MM.1S (cell line): ENCODE measurements around the gene CD34.
"Not testable (repeated sequence)": the region's sequence is repeated elsewhere in the genome, so short reads cannot be mapped to it uniquely, and the experiment has no call there.

ENCODE experiments used
- DNase-seq: peaks from one replicate; pipeline ENCODE4 v3.0.0-alpha.2; 2015
- H2AFZ ChIP-seq: fragments of 300-600 bp; sonication (generic); 2 replicates; pipeline ENCODE4 v1.6.0; 2016; ENCODE audit warnings: antibody characterized with exemption, low read length
- H3F3A ChIP-seq: fragments of 300-600 bp; sonication (generic); 2 replicates; pipeline ENCODE4 v1.6.1; 2016; ENCODE audit warnings: mild to moderate bottlenecking, antibody characterized with exemption, low read length, moderate library complexity, mixed read lengths; ENCODE audit not compliant: insufficient read depth
- H3K27ac ChIP-seq: fragments of 300-600 bp; sonication (generic); 2 replicates; pipeline ENCODE4 v1.5.1; 2016; ENCODE audit warnings: mild to moderate bottlenecking, low read length
- H3K27me3 ChIP-seq: fragments of 300-600 bp; sonication (generic); replicated peaks from 2 replicates; pipeline ENCODE4 v1.6.0; 2016; ENCODE audit warnings: low read length; ENCODE audit not compliant: insufficient read depth
- H3K36me3 ChIP-seq: fragments of 300-600 bp; sonication (generic); replicated peaks from 2 replicates; pipeline ENCODE4 v1.6.1; 2016; ENCODE audit warnings: mild to moderate bottlenecking, low read length, mixed read lengths; ENCODE audit not compliant: insufficient read depth
- H3K4me1 ChIP-seq: fragments of 300-600 bp; sonication (generic); 2 replicates; pipeline ENCODE4 v1.6.1; 2016; ENCODE audit warnings: low read length, mixed read lengths
- H3K4me2 ChIP-seq: fragments of 300-600 bp; sonication (generic); 2 replicates; pipeline ENCODE4 v1.6.0; 2016; ENCODE audit warnings: low read depth, low read length
- H3K4me3 ChIP-seq: fragments of 300-600 bp; sonication (generic); 2 replicates; pipeline ENCODE4 v1.5.1; 2016; ENCODE audit warnings: low read length, mixed read lengths
- H3K79me2 ChIP-seq: fragments of 300-600 bp; sonication (generic); 2 replicates; pipeline ENCODE4 v1.6.1; 2016; ENCODE audit warnings: mixed run types, low read length, mixed read lengths
- H3K9ac ChIP-seq: fragments of 300-600 bp; sonication (generic); 2 replicates; pipeline ENCODE4 v1.6.1; 2016; ENCODE audit warnings: low read length, mixed read lengths
- H3K9me2 ChIP-seq: fragments of 300-600 bp; sonication (generic); replicated peaks from 2 replicates; pipeline ENCODE4 v1.6.1; 2016; ENCODE audit warnings: mild to moderate bottlenecking, low read length, mixed read lengths; ENCODE audit not compliant: insufficient read depth
- H3K9me3 ChIP-seq: fragments of 300-600 bp; sonication (generic); replicated peaks from 2 replicates; pipeline ENCODE4 v1.6.1; 2016; ENCODE audit warnings: mild to moderate bottlenecking, low read length, mixed read lengths; ENCODE audit not compliant: insufficient read depth
- H4K20me1 ChIP-seq: fragments of 300-600 bp; sonication (generic); 2 replicates; pipeline ENCODE4 v1.6.1; 2016; ENCODE audit warnings: mild to moderate bottlenecking, low read length, moderate library complexity, mixed read lengths; ENCODE audit not compliant: insufficient read depth
- EZH2 ChIP-seq: fragments of 300-600 bp; sonication (generic); optimal IDR thresholded peaks from 2 replicates; pipeline ENCODE3; 2017; ENCODE audit warnings: low read depth, mild to moderate bottlenecking, antibody characterized with exemption, low read length, mixed read lengths
- EZH2phosphoT487 ChIP-seq: fragments of 300-600 bp; sonication (generic); IDR thresholded peaks from 2 replicates; pipeline ENCODE4 v1.6.1; 2018; ENCODE audit warnings: antibody characterized with exemption, low read length
- TF ChIP-seq, protein P1 (sequence below): fragments of 300-600 bp; sonication (generic); IDR thresholded peaks from 2 replicates; pipeline ENCODE4 v1.5.1; 2016; ENCODE audit warnings: antibody characterized with exemption, low read length, mixed read lengths

The CD34 gene

GRCh38 chr1:207946756-207947155, 35.8 kb upstream of the CD34 start:
- Histone ChIP-seq H3K4me3 (no peak overlapping the region), H4K20me1 (no peaks in the 10 kb centered on the region), H3K9ac (no peak overlapping the region), H3K4me2 (no peak overlapping the region), H3K27me3 (no peaks in the 10 kb centered on the region), H2AFZ (no peak overlapping the region), H3K9me2 (no peaks in the 10 kb centered on the region), H3K27ac (no peak overlapping the region), H3K4me1 (peaks cover 2% of the 10 kb centered on the region; the same call in 1 of the 2 replicates), H3F3A (peaks cover 7% of the 10 kb centered on the region), H3K79me2 (no peaks in the 10 kb centered on the region), H3K36me3 (no peaks in the 10 kb centered on the region), H3K9me3 (no peaks in the 10 kb centered on the region)
- no peak for DNase-seq
- TF ChIP-seq EZH2phosphoT487, result no peak
- no peak for TF ChIP-seq EZH2
- TF ChIP-seq, protein P1, sequence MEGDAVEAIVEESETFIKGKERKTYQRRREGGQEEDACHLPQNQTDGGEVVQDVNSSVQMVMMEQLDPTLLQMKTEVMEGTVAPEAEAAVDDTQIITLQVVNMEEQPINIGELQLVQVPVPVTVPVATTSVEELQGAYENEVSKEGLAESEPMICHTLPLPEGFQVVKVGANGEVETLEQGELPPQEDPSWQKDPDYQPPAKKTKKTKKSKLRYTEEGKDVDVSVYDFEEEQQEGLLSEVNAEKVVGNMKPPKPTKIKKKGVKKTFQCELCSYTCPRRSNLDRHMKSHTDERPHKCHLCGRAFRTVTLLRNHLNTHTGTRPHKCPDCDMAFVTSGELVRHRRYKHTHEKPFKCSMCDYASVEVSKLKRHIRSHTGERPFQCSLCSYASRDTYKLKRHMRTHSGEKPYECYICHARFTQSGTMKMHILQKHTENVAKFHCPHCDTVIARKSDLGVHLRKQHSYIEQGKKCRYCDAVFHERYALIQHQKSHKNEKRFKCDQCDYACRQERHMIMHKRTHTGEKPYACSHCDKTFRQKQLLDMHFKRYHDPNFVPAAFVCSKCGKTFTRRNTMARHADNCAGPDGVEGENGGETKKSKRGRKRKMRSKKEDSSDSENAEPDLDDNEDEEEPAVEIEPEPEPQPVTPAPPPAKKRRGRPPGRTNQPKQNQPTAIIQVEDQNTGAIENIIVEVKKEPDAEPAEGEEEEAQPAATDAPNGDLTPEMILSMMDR, result no peak

DNA sequence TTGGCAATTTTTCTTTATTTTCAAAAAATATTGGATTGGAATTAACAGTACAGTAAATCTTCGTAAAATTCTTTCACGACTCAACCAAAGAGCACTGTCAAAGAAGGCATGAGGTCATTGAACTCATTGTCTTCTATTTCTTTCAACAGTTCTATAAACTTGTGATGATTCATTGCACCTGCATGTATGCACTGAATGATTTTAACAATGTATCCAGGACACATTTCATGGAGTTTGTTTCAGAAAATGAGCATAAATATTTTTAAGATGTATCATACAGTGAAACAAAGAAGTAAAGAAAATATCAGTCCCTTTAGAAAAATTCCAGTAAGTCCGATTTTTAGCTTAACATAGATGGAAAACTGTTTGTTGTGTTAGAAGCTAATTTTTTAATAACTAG, 33.6 kb upstream of the CD34 start:
- no peak overlapping the region for H3K4me2 ChIP-seq
- no peaks in the 10 kb centered on the region for H3K36me3 ChIP-seq
- H3K9ac ChIP-seq, result no peak overlapping the region
- peaks cover 5% of the 10 kb centered on the region; the same call in 1 of the 2 replicates for H3K4me1 ChIP-seq
- H3K9me3 ChIP-seq, result no peaks in the 10 kb centered on the region
- no peak for DNase-seq
- no peaks in the 10 kb centered on the region for H3K27me3 ChIP-seq
- no peaks in the 10 kb centered on the region for H3K79me2 ChIP-seq
- no peak overlapping the region for H3K27ac ChIP-seq
- no peaks in the 10 kb centered on the region for H4K20me1 ChIP-seq
- H3F3A ChIP-seq, result peaks cover 7% of the 10 kb centered on the region
- no peak for TF ChIP-seq EZH2
- TF ChIP-seq, protein P1, result no peak
- TF ChIP-seq EZH2phosphoT487, result no peak
- H2AFZ ChIP-seq, result no peak overlapping the region
- H3K4me3 ChIP-seq, result no peak overlapping the region
- no peaks in the 10 kb centered on the region for H3K9me2 ChIP-seq

DNA sequence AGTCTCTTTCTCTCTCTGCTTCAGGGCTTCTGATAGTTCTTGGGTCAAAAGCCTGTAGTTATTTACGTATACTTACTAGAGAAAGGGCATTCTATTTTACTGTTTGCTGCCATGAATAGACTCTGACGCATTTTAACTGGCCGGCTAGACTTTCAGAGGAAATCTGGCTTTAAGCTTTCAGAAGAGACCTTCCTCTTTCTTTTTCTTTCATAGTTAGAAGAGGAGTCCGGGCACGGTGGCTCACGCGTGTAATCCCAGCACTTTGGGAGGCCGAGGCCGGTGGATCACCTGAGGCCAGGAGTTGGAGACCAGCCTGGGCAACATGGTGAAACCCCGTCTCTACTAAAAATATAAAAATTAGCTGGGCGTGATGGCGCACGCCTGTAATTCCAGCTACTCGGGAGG, 31.4 kb upstream of the CD34 start:
- Histone ChIP-seq H3K4me3 (peak overlapping the region; percentile 29), H3K4me2 (peak overlapping the region; percentile 42), H2AFZ (peak overlapping the region; percentile 43), H3K27ac (peak overlapping the region; percentile 56; the same call in 1 of the 2 replicates), H3K9ac (peak overlapping the region; percentile 11; the same call in 1 of the 2 replicates)
- not testable (repeated sequence) for H3K9me2 ChIP-seq, H3K9me3 ChIP-seq, H3K27me3 ChIP-seq, H4K20me1 ChIP-seq, H3F3A ChIP-seq, H3K79me2 ChIP-seq, H3K36me3 ChIP-seq, H3K4me1 ChIP-seq
- peak; percentile 79 for DNase-seq

DNA sequence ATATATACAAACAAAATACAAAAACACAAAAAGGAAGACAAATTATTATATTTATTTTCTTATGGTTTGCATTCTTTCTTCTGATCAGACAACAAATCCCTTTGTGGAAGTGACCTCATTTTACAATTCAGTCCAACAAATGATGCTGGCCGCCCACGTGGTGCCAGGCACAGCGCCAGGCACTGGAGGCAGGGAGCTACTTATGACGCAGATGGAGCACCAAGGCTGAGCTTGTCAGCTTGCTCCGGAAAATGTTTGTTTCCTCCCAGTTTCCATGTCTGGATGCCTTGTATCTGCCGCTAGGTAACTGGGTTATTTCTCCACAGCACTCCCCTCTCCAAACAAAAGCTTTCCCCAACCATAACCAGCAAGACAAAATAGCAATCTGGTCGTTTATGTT, 30.7 kb upstream of the CD34 start:
- Histone ChIP-seq H3K36me3 (no peaks in the 10 kb centered on the region), H3F3A (peaks cover 7% of the 10 kb centered on the region), H3K27me3 (no peaks in the 10 kb centered on the region), H3K4me2 (peak overlapping the region; percentile 42), H3K9ac (peak overlapping the region; percentile 11; the same call in 1 of the 2 replicates), H3K9me3 (no peaks in the 10 kb centered on the region), H4K20me1 (no peaks in the 10 kb centered on the region), H3K4me1 (peaks cover 8% of the 10 kb centered on the region; the same call in 1 of the 2 replicates), H3K4me3 (peak overlapping the region; percentile 29), H3K79me2 (no peaks in the 10 kb centered on the region), H3K27ac (peak overlapping the region; percentile 56; the same call in 1 of the 2 replicates), H2AFZ (0 out of 2 replicates have a peak overlapping the region, but pooled peaks have one; percentile 43), H3K9me2 (no peaks in the 10 kb centered on the region)
- TF ChIP-seq, protein P1, result no peak
- TF ChIP-seq EZH2, result no peak
- TF ChIP-seq EZH2phosphoT487, result no peak
- no peak for DNase-seq
